Measurements from ENCODE around the gene KRT5. TPM values are rescaled to one million over a fixed set of nuclear protein-coding genes. Genes with fewer than 3 reads are reported as not detected.
A peak's percentile ranks its signal among the peaks of the same experiment; 100 is the strongest.

The KRT5 gene
- total and polyA plus RNA-seq, 2 of the 13 experiments (the other 11 are each of a cell fraction or from before 2014, with no cell fraction given): 0.08 TPM; not detected in 1

- Histone ChIP-seq H3K4me2 (ENCODE audit: low read depth, low read length) (no peak overlapping the region), H3K4me1 (ENCODE audit: insufficient read depth, low read length) (no peaks in the 10 kb centered on the region), H3K36me3 (replicated peaks in 1 of 2; ENCODE audit: control insufficient read depth in 1 of 2, insufficient read depth in 2 of 2, low read length in 2 of 2) (no peaks in the 10 kb centered on the region), H3K27me3 (ENCODE audit: control insufficient read depth in 1 of 2, insufficient read depth in 2 of 2, low read length in 2 of 2) (peaks cover 6 to 8% of the 10 kb centered on the region in 2 experiments; a peak in 3 of 5 replicates), H4K20me1 (ENCODE audit: insufficient read depth, low read length) (no peaks in the 10 kb centered on the region), H3K79me2 (ENCODE audit: insufficient read depth, low read length) (no peaks in the 10 kb centered on the region), H3K4me3 (replicated peaks in 1 of 3; ENCODE audit: insufficient read depth in 1 of 3, low read depth in 2 of 3, low read length in 3 of 3) (no peak overlapping the region), H3K9ac (ENCODE audit: insufficient read depth, low read depth, low read length) (no peak overlapping the region), H3K9me3 (ENCODE audit: low read length) (no peaks in the 10 kb centered on the region), H2AFZ (ENCODE audit: low read length) (no peak overlapping the region), H3K27ac (ENCODE audit: extremely low read length, insufficient read depth, low read length) (no peak overlapping the region)
- intact Hi-C loops (cut with micrococcal nuclease; ENCODE audit: unreplicated experiment) (no loop called here), in situ Hi-C loops (cut with HindIII; ENCODE audit: extremely low pct_ligation_motif_present, low pct_unique_long_range_greater_than_20kb) (no loop called here)
- BruUV-seq (replicated peaks): no TSS peak
- POLR2A ChIA-PET: no interaction called here
- CTCF ChIA-PET (ENCODE audit: low intra/inter-chr PET ratio, low total read pairs): no interaction called here
- TF ChIP-seq NCOA5 (CRISPR knock-in tag; IDR thresholded peaks at IDR 0.05) (no peak), ARID2 (CRISPR knock-in tag; IDR thresholded peaks at IDR 0.05; ENCODE audit: borderline replicate concordance) (no peak), ASH2L (IDR thresholded peaks at IDR 0.05; ENCODE audit: insufficient read length, low read depth, low read length) (no peak), ZNF790 (CRISPR knock-in tag; IDR thresholded peaks at IDR 0.05; ENCODE audit: borderline replicate concordance) (no peak), MNT (IDR thresholded peaks at IDR 0.05) (peak; percentile 79), TFDP2 (CRISPR knock-in tag; IDR thresholded peaks at IDR 0.05) (no peak), ZFP41 (CRISPR knock-in tag; IDR thresholded peaks at IDR 0.05; ENCODE audit: borderline replicate concordance) (no peak)
- DNase-seq (ENCODE audit: low spot score) (no peak), ATAC-seq (no peak), FAIRE-seq (no peak)
- 13% methylated on average over 2 of the region's 6 CpGs for WGBS (ENCODE audit: low lambda C conversion rate)
These were observed 4.2 kb upstream of the KRT5 start for GRCh38 chr12:52524241-52524897.
